Liver (tissue), 9 donors: ENCODE results near the gene PLD2. TPM values are rescaled to one million over a fixed set of nuclear protein-coding genes. Genes with fewer than 3 reads are reported as not detected.

ENCODE experiments used
- DNase-seq: peaks from one replicate; pipeline ENCODE4 v3.0.0-alpha.2; 2017; ENCODE audit warnings: low spot score
- H3K27ac ChIP-seq, 2 donors: one replicate each; pipeline ENCODE4 v1.7.0; 2013; ENCODE audit warnings: inconsistent platforms in 2 of 2, low read length in 2 of 2, control low read depth in 1 of 2, low read depth in 1 of 2, mild to moderate bottlenecking in 1 of 2
- H3K27me3 ChIP-seq, 4 donors: one replicate each; pipeline versions ENCODE4 v1.6.1 to v1.7.0; 2013; ENCODE audit warnings: low read length in 3 of 4, inconsistent platforms in 1 of 4, mild to moderate bottlenecking in 1 of 4, moderate library complexity in 1 of 4; ENCODE audit not compliant: control insufficient read depth in 4 of 4, insufficient read depth in 4 of 4
- H3K36me3 ChIP-seq, 4 donors: one replicate each; pipeline versions ENCODE4 v1.6.1 to v1.7.0; 2013; ENCODE audit warnings: low read length in 3 of 4, mild to moderate bottlenecking in 3 of 4, low read depth in 1 of 4, moderate library complexity in 1 of 4; ENCODE audit not compliant: control insufficient read depth in 4 of 4, insufficient read depth in 3 of 4
- H3K4me1 ChIP-seq, 4 donors: one replicate each; pipeline versions ENCODE4 v1.6.1 to v1.7.0; 2013; ENCODE audit warnings: low read length in 3 of 4, mild to moderate bottlenecking in 3 of 4, moderate library complexity in 1 of 4; ENCODE audit not compliant: control insufficient read depth in 4 of 4, insufficient read depth in 4 of 4
- H3K4me3 ChIP-seq, 3 donors: one replicate each; pipeline versions ENCODE4 v1.6.1 to v1.7.0; 2013; ENCODE audit warnings: low read length in 3 of 3, control low read depth in 1 of 3, low read depth in 1 of 3, mild to moderate bottlenecking in 1 of 3
- H3K9ac ChIP-seq, 2 donors: one replicate each; pipeline ENCODE4 v1.7.0; 2013; ENCODE audit warnings: low read length in 2 of 2, mild to moderate bottlenecking in 2 of 2, moderate library complexity in 2 of 2, control low read depth in 1 of 2, low read depth in 1 of 2
- H3K9me3 ChIP-seq, 4 donors: one replicate each; pipeline versions ENCODE4 v1.6.1 to v1.7.0; 2013; ENCODE audit warnings: low read length in 3 of 4; ENCODE audit not compliant: control insufficient read depth in 4 of 4
- ATF3 ChIP-seq: IDR thresholded peaks from 2 replicates; pipeline ENCODE4 v1.6.1; 2016; ENCODE audit warnings: antibody characterized with exemption
- CTCF ChIP-seq: fragments of 150-350 bp; IDR thresholded peaks from 2 replicates; pipeline ENCODE4 v1.5.1; 2017; ENCODE audit warnings: improper control_type of control experiment, low read depth, low read length; ENCODE audit not compliant: missing input control
- EGR1 ChIP-seq, 2 donors: IDR thresholded peaks; 2 replicates each; pipeline ENCODE4 v1.6.1; 2016 to 2018; ENCODE audit warnings: antibody characterized with exemption in 2 of 2, low read depth in 2 of 2
- FOXA1 ChIP-seq: IDR thresholded peaks from 2 replicates; pipeline ENCODE4 v1.6.1; 2016; ENCODE audit warnings: antibody characterized with exemption
- GABPA ChIP-seq, 2 donors: IDR thresholded peaks in 1 of 2; conservative IDR thresholded peaks in 1 of 2; 2 replicates each; pipeline ENCODE4 v1.6.1; 2016; ENCODE audit warnings: antibody characterized with exemption in 2 of 2, mild to moderate bottlenecking in 1 of 2, moderate library complexity in 1 of 2
- HNF4A ChIP-seq, 2 donors: conservative IDR thresholded peaks; 2 replicates each; pipeline ENCODE4 v1.6.1; 2016; ENCODE audit warnings: antibody characterized with exemption in 2 of 2, mild to moderate bottlenecking in 2 of 2
- HNF4G ChIP-seq: IDR thresholded peaks from 2 replicates; pipeline ENCODE4 v1.6.1; 2016; ENCODE audit warnings: antibody characterized with exemption
- JUND ChIP-seq, 2 donors: IDR thresholded peaks; 2 replicates each; pipeline ENCODE4 v1.6.1; 2016; ENCODE audit warnings: antibody characterized with exemption in 2 of 2
- NR2F2 ChIP-seq: IDR thresholded peaks from 2 replicates; pipeline ENCODE4 v1.6.1; 2016; ENCODE audit warnings: antibody characterized with exemption
- RAD21 ChIP-seq, 2 donors: IDR thresholded peaks; 2 replicates each; pipeline ENCODE4 v1.6.1; 2016; ENCODE audit warnings: antibody characterized with exemption in 2 of 2, mild to moderate bottlenecking in 2 of 2
- REST ChIP-seq: IDR thresholded peaks from 2 replicates; pipeline ENCODE4 v1.6.1; 2016; ENCODE audit warnings: antibody characterized with exemption, mild to moderate bottlenecking
- SP1 ChIP-seq: IDR thresholded peaks from 2 replicates; pipeline ENCODE4 v1.6.1; 2018; ENCODE audit warnings: antibody characterized with exemption, mild to moderate bottlenecking
- WGBS: extraction: QIAGEN DNeasy Blood & Tissue Kit; methylation state at CpG from one replicate; pipeline ENCODE4 v1.1.7; 2013; 5-methylcytosine and 5-hydroxymethylcytosine counted together
- polyA plus RNA-seq, 2 donors: library from polyadenylated mRNA; stranded (reverse) in 1 of 2; unstranded in 1 of 2; fragments of 200-250 nt in 1 of 2; fragments of >200 nt in 1 of 2; fragmentation: Nextera tagmentation in 1 of 2; extraction: Ambion mirVana in 1 of 2; gene quantifications; one replicate each; pipeline versions ENCODE4 v1.2.1 to v1.2.3, GENCODE V29; 2013 to 2015
- total RNA-seq, 2 donors: library from RNA; depleted of rRNA; stranded (reverse); fragments of >200 nt; gene quantifications; one replicate each; pipeline ENCODE4 v1.2.3, GENCODE V29; 2014
- donor health status: healthy.
- donor health status: healthy.
- donor health status: healthy.
- donor health status: healthy.
- donor health status: healthy.

The PLD2 gene
- total and polyA plus RNA-seq, 4 donors = 3.5 to 15.8 (median 5.8) TPM

- TF ChIP-seq REST = no peak
- TF ChIP-seq SP1 = no peak
- TF ChIP-seq NR2F2 = no peak
- no peak for TF ChIP-seq RAD21 (IDR thresholded peaks at IDR 0.05)
- no peak for TF ChIP-seq HNF4G
- TF ChIP-seq HNF4A (conservative IDR thresholded peaks at IDR 0.05) = no peak
- TF ChIP-seq JUND (IDR thresholded peaks at IDR 0.05) = no peak
Measured at GRCh38 chr17:4837471-4838308, 30.7 kb downstream of the PLD2 start (continued).

- TF ChIP-seq JUND (IDR thresholded peaks at IDR 0.05) (no peak), RAD21 (IDR thresholded peaks at IDR 0.05) (no peak), HNF4G (no peak), GABPA (IDR thresholded peaks at IDR 0.05 in 1 of 2, conservative IDR thresholded peaks at IDR 0.05 in 1 of 2) (no peak), REST (no peak), ATF3 (no peak), EGR1 (IDR thresholded peaks at IDR 0.05; ENCODE audit: low read depth in 2 of 2) (no peak), FOXA1 (no peak), CTCF (no peak), SP1 (no peak)
- Histone ChIP-seq H3K9me3 (no peaks in the 10 kb centered on the region), H3K4me1 (peaks cover 12 to 37% (median 27%) of the 10 kb centered on the region in 4 donors), H3K27me3 (no peaks in the 10 kb centered on the region), H3K4me3 (no peak overlapping the region), H3K27ac (no peak overlapping the region), H3K9ac (no peak overlapping the region), H3K36me3 (no peaks in the 10 kb centered on the region)
- DNase-seq = no peak
- 82% methylated on average over 3 of the region's 3 CpGs for WGBS
Measured at GRCh38 chr17:4838309-4838785, 31.4 kb downstream of the PLD2 start.
